Measurements from ENCODE around the gene MCTP1.

GRCh38 chr5:95142145-95142544, 142.7 kb downstream of the MCTP1 start:
- TF ChIP-seq CTCF (IDR thresholded peaks at IDR 0.05; ENCODE audit: insufficient read depth, low read length) (no peak), REST (IDR thresholded peaks at IDR 0.05; ENCODE audit: insufficient replicate concordance, low read depth) (no peak), POLR2AphosphoS5 (IDR thresholded peaks at IDR 0.05; ENCODE audit: low read depth) (no peak), SPI1 (IDR thresholded peaks at IDR 0.05; ENCODE audit: borderline replicate concordance, low read depth) (no peak)
